Rectal smooth muscle tissue (tissue), 1 donor: Measurements from ENCODE around the gene CRHR2.
"Not testable (repeated sequence)": the region's sequence is repeated elsewhere in the genome, so short reads cannot be mapped to it uniquely, and the experiment has no call there.

Source experiments
- H3K27ac ChIP-seq: one replicate; pipeline ENCODE4 v1.7.0; 2013; ENCODE audit warnings: low read depth, low read length, inconsistent platforms
- H3K27me3 ChIP-seq: one replicate; pipeline ENCODE4 v1.7.0; 2013; ENCODE audit warnings: low read length; ENCODE audit not compliant: control insufficient read depth, insufficient read depth
- H3K36me3 ChIP-seq: one replicate; pipeline ENCODE4 v1.7.0; 2013; ENCODE audit warnings: low read length; ENCODE audit not compliant: control insufficient read depth, insufficient read depth
- H3K4me1 ChIP-seq: one replicate; pipeline ENCODE4 v1.7.0; 2013; ENCODE audit warnings: low read length; ENCODE audit not compliant: control insufficient read depth, insufficient read depth
- H3K4me3 ChIP-seq: one replicate; pipeline ENCODE4 v1.7.0; 2013; ENCODE audit warnings: low read length
- H3K9ac ChIP-seq: one replicate; pipeline ENCODE4 v1.7.0; 2013; ENCODE audit warnings: low read length

The CRHR2 gene

GRCh38 chr7:30719434-30719833 lies 37.2 kb upstream of the CRHR2 start:
- H3K36me3 ChIP-seq, H3K27ac ChIP-seq, H3K4me3 ChIP-seq, H3K9ac ChIP-seq, H3K27me3 ChIP-seq, H3K4me1 ChIP-seq: not testable (repeated sequence)

DNA sequence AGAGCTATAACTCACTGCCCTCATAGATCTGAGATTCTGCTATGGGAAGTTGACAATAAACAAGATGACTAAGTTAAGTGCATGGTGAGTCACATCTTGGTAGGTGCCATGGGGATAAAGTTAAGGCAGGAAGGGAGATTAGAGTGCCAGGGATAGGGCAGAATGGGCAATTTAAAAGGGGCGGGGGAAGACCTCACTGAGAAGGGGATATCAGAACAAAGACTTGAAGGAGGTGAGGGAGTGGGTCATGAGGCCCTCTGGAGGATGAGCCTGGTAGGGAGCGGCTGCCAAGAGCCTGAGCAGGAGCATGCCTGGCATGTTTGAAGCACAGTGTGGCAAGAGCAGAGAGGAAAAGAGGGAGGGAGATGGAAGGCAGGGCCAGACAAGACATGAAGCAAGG lies 34.9 kb upstream of the CRHR2 start:
- Histone ChIP-seq H3K27ac (no peak overlapping the region), H3K9ac (no peak overlapping the region), H3K4me3 (no peak overlapping the region), H3K36me3 (no peaks in the 10 kb centered on the region), H3K27me3 (no peaks in the 10 kb centered on the region), H3K4me1 (no peaks in the 10 kb centered on the region)

- no peak overlapping the region for H3K4me3 ChIP-seq
- H3K4me1 ChIP-seq: no peaks in the 10 kb centered on the region
- H3K27ac ChIP-seq: no peak overlapping the region
- H3K9ac ChIP-seq: no peak overlapping the region
- no peaks in the 10 kb centered on the region for H3K36me3 ChIP-seq
- H3K27me3 ChIP-seq: no peaks in the 10 kb centered on the region
Measured at GRCh38 chr7:30714129-30714528, 31.9 kb upstream of the CRHR2 start.

GRCh38 chr7:30713392-30713791 lies 31.1 kb upstream of the CRHR2 start:
- Histone ChIP-seq H3K4me1 (no peaks in the 10 kb centered on the region), H3K9ac (no peak overlapping the region), H3K36me3 (no peaks in the 10 kb centered on the region), H3K4me3 (no peak overlapping the region), H3K27ac (no peak overlapping the region), H3K27me3 (no peaks in the 10 kb centered on the region)

DNA sequence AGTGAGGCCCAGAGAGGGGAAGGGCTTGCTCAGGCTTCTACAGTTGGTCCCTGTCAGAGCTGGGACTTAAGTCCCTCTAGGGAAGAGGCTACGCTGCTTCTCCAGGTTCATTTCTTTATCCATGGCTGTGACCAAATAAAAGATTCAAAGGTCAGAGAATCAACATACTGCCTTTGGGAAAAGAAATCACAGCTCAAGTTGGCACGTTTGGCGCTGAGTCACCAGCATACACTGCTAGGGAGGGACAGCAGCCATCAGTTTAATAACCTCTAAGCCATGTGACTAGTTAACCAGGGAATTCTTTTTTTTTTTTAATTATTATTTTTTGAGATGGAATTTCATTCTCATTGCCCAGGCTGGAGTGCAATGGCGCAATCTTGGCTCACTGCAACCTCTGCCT lies 28.4 kb upstream of the CRHR2 start:
- no peaks in the 10 kb centered on the region for H3K4me1 ChIP-seq
- no peak overlapping the region for H3K9ac ChIP-seq
- H3K27me3 ChIP-seq: no peaks in the 10 kb centered on the region
- no peaks in the 10 kb centered on the region for H3K36me3 ChIP-seq
- H3K4me3 ChIP-seq: no peak overlapping the region
- H3K27ac ChIP-seq: no peak overlapping the region

DNA sequence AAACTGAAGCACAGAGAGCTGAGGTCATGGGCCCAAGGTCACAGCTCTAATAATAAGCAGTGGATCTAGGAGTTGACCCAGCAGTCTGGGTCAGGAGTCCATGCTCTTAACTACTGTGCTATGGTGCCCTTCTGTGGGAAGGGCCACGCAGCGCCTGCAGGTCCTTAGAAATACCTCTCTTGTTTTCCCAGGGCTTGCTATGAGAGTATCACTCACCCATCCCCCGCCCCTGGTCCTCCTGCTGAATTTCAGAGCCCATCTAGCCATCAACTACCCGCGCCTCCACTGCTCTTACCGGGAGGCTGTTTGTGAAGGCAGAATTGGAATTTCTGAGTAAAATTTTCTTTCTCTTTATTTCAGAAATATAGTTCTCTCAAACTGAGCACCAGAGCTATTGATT lies 27.3 kb upstream of the CRHR2 start:
- Histone ChIP-seq H3K9ac (no peak overlapping the region), H3K27ac (no peak overlapping the region), H3K27me3 (no peaks in the 10 kb centered on the region), H3K4me1 (no peaks in the 10 kb centered on the region), H3K4me3 (no peak overlapping the region), H3K36me3 (no peaks in the 10 kb centered on the region)

DNA sequence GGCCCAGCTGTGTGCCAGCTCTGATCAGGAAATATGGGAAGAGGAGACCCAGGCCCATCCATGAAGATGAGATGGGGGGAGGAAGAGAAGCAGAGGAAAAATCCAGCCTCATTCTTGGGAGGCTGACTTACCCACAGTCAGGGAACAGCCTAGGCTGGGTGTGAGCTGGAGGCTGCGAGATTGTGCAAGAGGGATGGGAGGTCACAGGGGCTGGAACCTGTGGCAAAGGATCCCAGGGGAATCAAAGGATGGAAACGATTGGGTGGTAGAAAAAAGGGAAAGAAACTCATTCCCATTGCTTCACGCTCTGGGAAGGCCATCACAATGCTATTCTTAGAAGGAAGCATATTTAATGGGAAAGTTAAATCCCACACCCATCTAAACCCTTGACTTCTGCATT lies 26.7 kb upstream of the CRHR2 start:
- H3K4me3 ChIP-seq: no peak overlapping the region
- H3K27me3 ChIP-seq: no peaks in the 10 kb centered on the region
- no peak overlapping the region for H3K9ac ChIP-seq
- no peak overlapping the region for H3K27ac ChIP-seq
- H3K4me1 ChIP-seq: no peaks in the 10 kb centered on the region
- no peaks in the 10 kb centered on the region for H3K36me3 ChIP-seq

- no peaks in the 10 kb centered on the region for H3K4me1 ChIP-seq
- H3K9ac ChIP-seq: no peak overlapping the region
- H3K27ac ChIP-seq: no peak overlapping the region
- no peak overlapping the region for H3K4me3 ChIP-seq
- no peaks in the 10 kb centered on the region for H3K36me3 ChIP-seq
- H3K27me3 ChIP-seq: no peaks in the 10 kb centered on the region
Measured at GRCh38 chr7:30708412-30708811, 26.2 kb upstream of the CRHR2 start.

GRCh38 chr7:30707391-30708357 lies 25.4 kb upstream of the CRHR2 start:
- Histone ChIP-seq H3K4me1 (no peaks in the 10 kb centered on the region), H3K27ac (no peak overlapping the region), H3K9ac (no peak overlapping the region), H3K27me3 (no peaks in the 10 kb centered on the region), H3K4me3 (no peak overlapping the region), H3K36me3 (no peaks in the 10 kb centered on the region)

GRCh38 chr7:30706908-30707307 lies 24.7 kb upstream of the CRHR2 start:
- H3K9ac ChIP-seq: no peak overlapping the region
- no peak overlapping the region for H3K4me3 ChIP-seq
- H3K36me3 ChIP-seq: no peaks in the 10 kb centered on the region
- H3K27me3 ChIP-seq: no peaks in the 10 kb centered on the region
- H3K4me1 ChIP-seq: no peaks in the 10 kb centered on the region
- no peak overlapping the region for H3K27ac ChIP-seq

DNA sequence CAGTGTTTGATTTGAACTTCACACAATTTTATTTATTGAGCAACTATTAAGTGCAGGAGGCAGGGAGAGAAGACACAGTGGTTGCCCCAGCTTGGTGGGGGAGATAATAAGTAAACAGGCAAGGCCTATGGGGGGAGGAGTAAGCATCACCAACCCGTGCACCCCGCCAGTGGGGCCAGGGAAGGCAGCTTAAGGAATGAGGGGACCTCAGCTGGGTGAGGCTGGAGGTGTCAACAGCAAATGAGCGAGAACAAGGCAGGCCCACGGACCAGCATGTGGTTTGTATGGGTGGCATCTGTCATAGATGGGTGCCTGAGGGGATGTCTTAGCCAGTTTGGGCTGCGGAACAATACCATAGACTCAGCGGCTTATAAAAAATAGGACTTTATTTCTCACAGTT lies 24.1 kb upstream of the CRHR2 start:
- Histone ChIP-seq H3K9ac (no peak overlapping the region), H3K4me3 (no peak overlapping the region), H3K27me3 (no peaks in the 10 kb centered on the region), H3K27ac (no peak overlapping the region), H3K36me3 (no peaks in the 10 kb centered on the region), H3K4me1 (no peaks in the 10 kb centered on the region)

- Histone ChIP-seq H3K27ac (no peak overlapping the region), H3K4me1 (no peaks in the 10 kb centered on the region), H3K4me3 (no peak overlapping the region), H3K36me3 (no peaks in the 10 kb centered on the region), H3K27me3 (no peaks in the 10 kb centered on the region), H3K9ac (no peak overlapping the region)
Measured at GRCh38 chr7:30705596-30705995, 23.3 kb upstream of the CRHR2 start.

GRCh38 chr7:30705008-30705407 lies 22.8 kb upstream of the CRHR2 start:
- Histone ChIP-seq H3K36me3 (no peaks in the 10 kb centered on the region), H3K27ac (no peak overlapping the region), H3K4me3 (no peak overlapping the region), H3K4me1 (no peaks in the 10 kb centered on the region), H3K9ac (no peak overlapping the region), H3K27me3 (no peaks in the 10 kb centered on the region)
